GM21381 (cell line): Measurements from ENCODE around the gene RAB26.
"Not testable (repeated sequence)": the region's sequence is repeated elsewhere in the genome, so short reads cannot be mapped to it uniquely, and the experiment has no call there.

ENCODE experiments used
- ATAC-seq: cut with Tn5 transposase; IDR thresholded peaks from one replicate; pipeline ENCODE4 v1.9.1; 2021; ENCODE audit warnings: mild to moderate bottlenecking, moderate library complexity; ENCODE audit not compliant: unreplicated experiment

The RAB26 gene

GRCh38 chr16:2195322-2196161 lies 47.1 kb downstream of the RAB26 start:
- ATAC-seq = no peak

- ATAC-seq = no peak
These were observed 47.9 kb downstream of the RAB26 start, which contains the start of gene CASKIN1 for GRCh38 chr16:2196162-2196980. Gene CASKIN1, minus strand, starts transcription at chr16:2196605. Its CDS starts 173 bp downstream, at chr16:2196432.

GRCh38 chr16:2196981-2197511 lies 48.6 kb downstream of the RAB26 start:
- ATAC-seq = no peak

DNA sequence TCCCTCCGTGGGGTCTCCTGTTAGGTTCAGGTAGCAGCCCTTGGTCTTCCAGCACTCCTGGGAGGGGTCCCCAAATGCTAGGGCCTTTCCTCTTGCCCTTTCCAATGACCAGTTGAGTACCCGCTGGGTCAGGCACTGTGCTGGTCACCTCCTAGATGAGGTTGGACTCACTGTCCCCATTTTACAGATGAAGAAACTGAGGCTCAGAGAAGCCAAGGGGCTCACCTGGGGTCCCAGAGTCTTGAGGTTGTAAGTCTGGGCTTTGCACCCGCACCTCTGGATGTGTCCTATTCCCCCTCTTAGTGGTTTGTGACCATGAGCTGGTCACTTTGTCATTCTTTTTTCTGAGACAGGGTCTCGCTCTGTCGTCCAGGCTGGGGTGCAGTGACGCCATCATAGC lies 49.3 kb downstream of the RAB26 start:
- ATAC-seq = no peak

- ATAC-seq = no peak
These were observed 49.9 kb downstream of the RAB26 start for GRCh38 chr16:2198283-2198682.

DNA sequence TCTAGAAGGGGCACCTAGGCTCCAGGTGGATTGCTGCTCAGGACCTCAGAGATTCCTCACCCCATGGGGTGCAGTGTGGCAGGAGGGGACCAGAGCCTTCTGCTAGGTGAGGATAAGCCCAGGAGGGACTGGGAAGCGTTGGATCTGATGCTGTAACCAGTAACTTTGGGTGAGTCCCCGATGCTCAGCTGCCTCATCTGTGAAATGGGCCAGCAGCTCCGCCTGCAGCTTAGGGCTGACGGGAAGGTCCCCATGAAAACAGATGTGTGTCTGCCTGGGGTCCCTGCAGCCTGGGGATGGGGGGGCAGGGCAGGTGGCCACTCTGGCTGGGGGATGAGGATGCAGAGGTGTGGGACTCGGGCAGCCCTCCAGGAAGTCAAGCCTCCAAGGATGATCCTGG lies 50.7 kb downstream of the RAB26 start:
- no peak for ATAC-seq

DNA sequence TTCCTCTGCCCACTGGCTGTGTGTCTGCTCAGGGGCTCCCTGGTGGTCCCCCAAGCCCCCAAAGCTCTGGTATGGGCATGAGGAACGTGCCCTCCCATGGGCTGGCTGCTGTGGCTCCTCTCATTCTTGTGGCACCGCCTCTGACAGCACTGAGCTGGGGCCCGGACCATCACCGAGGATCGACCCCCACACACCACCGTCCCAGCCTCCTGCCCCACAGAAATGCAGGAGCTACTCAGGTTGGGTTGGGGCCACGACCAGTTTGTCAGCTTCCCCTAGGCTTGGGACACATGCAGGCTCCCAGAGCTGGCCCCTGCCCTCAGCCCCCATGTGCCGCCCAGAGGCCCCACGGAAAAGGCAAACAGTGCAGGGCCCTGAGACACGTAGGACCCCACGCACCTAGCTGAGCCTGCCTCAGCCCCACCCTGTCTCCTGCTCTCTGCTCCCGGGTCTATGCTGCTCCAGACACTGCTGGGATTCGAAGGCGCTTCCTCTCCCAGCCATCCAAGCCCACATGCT lies 51.3 kb downstream of the RAB26 start:
- no peak for ATAC-seq

GRCh38 chr16:2200313-2200712 lies 51.9 kb downstream of the RAB26 start:
- ATAC-seq = no peak

GRCh38 chr16:2203119-2203688 lies 54.8 kb downstream of the RAB26 start:
- ATAC-seq = not testable (repeated sequence)
